Activated CD8-positive, alpha-beta memory T cell treated with anti-CD3 and anti-CD28 coated beads, Interleukin-2, amount 10 ng/mL, durations not matched to agents 7 days and 5 days (primary cell): ENCODE data around the gene NPR1. TPM values are rescaled to one million over a fixed set of nuclear protein-coding genes. Genes with fewer than 3 reads are reported as not detected.
"Not testable (repeated sequence)": the region's sequence is repeated elsewhere in the genome, so short reads cannot be mapped to it uniquely, and the experiment has no call there.

Experiments used
- ATAC-seq: fragments of 150-1000 bp; cut with Tn5 transposase; one replicate; pipeline ENCODE4 v1.10.0; 2021; ENCODE audit warnings: moderate library complexity
- CTCF ChIA-PET: fragments of 350-600 bp; sonication (Branson Sonifier 250); formaldehyde crosslinking; loops from one replicate; lab custom pipeline; 2021; ENCODE audit warnings: antibody characterized with exemption; lab: Charles Lee
- DNase-seq: peaks from one replicate; pipeline ENCODE4 v3.0.0-alpha.2; 2020
- H3K27ac Mint-ChIP-seq: one replicate; pipeline ENCODE4 v1.8.0; 2021; ENCODE audit warnings: mild to moderate bottlenecking, mixed read lengths
- H3K27me3 Mint-ChIP-seq: one replicate; pipeline ENCODE4 v1.8.0; 2021; ENCODE audit warnings: mixed read lengths
- H3K36me3 Mint-ChIP-seq: one replicate; pipeline ENCODE4 v1.8.0; 2021; ENCODE audit warnings: mild to moderate bottlenecking, mixed read lengths
- H3K4me1 Mint-ChIP-seq: one replicate; pipeline ENCODE4 v1.8.0; 2021; ENCODE audit warnings: mixed read lengths
- H3K4me3 Mint-ChIP-seq: one replicate; pipeline ENCODE4 v1.8.0; 2021; ENCODE audit warnings: mild to moderate bottlenecking, moderate library complexity, mixed read lengths
- H3K9me3 Mint-ChIP-seq: one replicate; pipeline ENCODE4 v1.8.0; 2022; ENCODE audit warnings: low read depth, mixed read lengths
- total RNA-seq, 2 experiments: library from RNA; stranded (reverse); gene quantifications; one replicate each; pipeline ENCODE4 v1.2.3, GENCODE V29; 2021

Gene NPR1
- total RNA-seq, 2 experiments from 2014 or later: 0.05 TPM; not detected in 1

DNA sequence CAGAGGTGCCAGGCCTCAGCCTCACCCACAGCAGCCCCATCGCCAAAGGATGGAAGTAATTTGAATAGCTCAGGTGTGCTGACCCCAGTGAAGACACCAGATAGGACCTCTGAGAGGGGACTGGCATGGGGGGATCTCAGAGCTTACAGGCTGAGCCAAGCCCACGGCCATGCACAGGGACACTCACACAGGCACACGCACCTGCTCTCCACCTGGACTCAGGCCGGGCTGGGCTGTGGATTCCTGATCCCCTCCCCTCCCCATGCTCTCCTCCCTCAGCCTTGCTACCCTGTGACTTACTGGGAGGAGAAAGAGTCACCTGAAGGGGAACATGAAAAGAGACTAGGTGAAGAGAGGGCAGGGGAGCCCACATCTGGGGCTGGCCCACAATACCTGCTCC lies 15.0 kb downstream of the NPR1 start:
- no peaks in the 10 kb centered on the region for H3K36me3 Mint-ChIP-seq
- H3K4me1 Mint-ChIP-seq: no peaks in the 10 kb centered on the region
- H3K9me3 Mint-ChIP-seq: no peaks in the 10 kb centered on the region
- peaks cover 13% of the 10 kb centered on the region for H3K27me3 Mint-ChIP-seq
- H3K27ac Mint-ChIP-seq: no peak overlapping the region
- DNase-seq (no peak), ATAC-seq (no peak)
- no peak overlapping the region for H3K4me3 Mint-ChIP-seq
- CTCF ChIA-PET: no interaction called here

DNA sequence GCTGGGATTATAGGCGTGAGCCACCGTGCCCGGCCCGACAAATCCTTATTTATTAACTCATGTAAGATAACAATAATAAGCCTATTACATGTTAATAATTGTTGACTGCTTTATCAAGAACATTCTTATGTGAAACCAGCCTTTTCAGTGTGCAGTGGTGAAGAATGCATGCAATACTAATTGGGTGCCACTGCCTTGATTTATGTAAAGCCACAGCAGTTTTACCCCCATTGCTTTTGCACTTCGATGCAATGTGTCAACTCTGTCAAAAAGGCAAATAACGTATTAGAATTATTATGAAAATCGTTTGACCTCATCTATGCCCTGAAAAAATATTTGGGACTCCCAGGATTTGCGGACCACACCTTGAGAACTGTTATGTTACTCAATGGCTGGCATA lies 18.3 kb downstream of the NPR1 start:
- no peak overlapping the region for H3K27ac Mint-ChIP-seq
- H3K36me3 Mint-ChIP-seq: no peaks in the 10 kb centered on the region
- no peak for ATAC-seq
- no peak for DNase-seq
- H3K4me3 Mint-ChIP-seq: no peak overlapping the region
- H3K9me3 Mint-ChIP-seq: no peaks in the 10 kb centered on the region
- CTCF ChIA-PET: no interaction called here
- no peaks in the 10 kb centered on the region for H3K27me3 Mint-ChIP-seq
- no peaks in the 10 kb centered on the region for H3K4me1 Mint-ChIP-seq

DNA sequence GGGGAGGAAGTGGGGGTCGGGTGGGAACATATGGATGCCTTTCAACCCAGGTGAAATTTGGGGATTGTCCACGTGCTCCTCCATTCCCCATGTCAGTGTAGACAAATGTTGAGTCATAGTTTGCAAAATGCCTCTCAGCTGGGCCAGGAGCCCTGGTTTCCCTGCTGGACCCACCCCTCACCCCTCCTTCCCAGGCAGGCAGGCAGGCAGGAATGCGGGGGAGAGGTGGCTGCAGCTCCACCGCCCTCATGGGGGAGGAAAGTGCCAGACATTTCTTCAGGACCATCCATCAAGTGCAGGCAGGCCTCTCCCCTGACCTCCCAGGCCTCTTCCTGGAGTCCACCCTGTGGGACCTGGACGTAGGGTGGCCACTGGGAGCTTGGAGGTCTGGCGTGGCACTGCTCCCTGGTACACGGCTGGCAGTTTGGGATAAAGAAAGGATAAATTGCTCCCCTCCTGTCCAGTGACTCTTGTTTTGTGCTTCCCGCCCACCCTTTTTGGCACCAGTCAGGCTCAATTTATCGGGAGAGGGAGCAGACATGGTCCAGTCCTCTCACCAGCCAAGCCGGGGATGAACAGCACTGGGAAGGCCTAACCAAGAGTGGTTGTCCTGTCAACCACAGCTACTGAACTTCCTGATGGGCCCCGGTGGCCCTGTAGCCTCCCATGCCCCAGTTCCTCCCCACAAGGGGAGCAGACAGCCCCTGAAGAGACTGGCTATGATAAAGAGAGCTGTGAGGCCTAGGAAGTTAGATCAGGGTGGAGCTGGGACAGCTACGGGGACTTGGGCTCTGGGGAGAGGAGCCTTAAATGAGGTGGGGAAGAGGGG lies 18.9 kb downstream of the NPR1 start:
- Mint-ChIP-seq H3K4me3 (no peak overlapping the region), H3K27me3 (no peaks in the 10 kb centered on the region), H3K27ac (no peak overlapping the region), H3K36me3 (no peaks in the 10 kb centered on the region), H3K4me1 (no peaks in the 10 kb centered on the region), H3K9me3 (no peaks in the 10 kb centered on the region)
- DNase-seq: no peak
- ATAC-seq: no peak
- CTCF ChIA-PET: interaction anchor here (0.6 kb wide), 1 partner anchor 12 kb away, joined by 3 read pairs; no protein-coding TSS in a partner anchor

DNA sequence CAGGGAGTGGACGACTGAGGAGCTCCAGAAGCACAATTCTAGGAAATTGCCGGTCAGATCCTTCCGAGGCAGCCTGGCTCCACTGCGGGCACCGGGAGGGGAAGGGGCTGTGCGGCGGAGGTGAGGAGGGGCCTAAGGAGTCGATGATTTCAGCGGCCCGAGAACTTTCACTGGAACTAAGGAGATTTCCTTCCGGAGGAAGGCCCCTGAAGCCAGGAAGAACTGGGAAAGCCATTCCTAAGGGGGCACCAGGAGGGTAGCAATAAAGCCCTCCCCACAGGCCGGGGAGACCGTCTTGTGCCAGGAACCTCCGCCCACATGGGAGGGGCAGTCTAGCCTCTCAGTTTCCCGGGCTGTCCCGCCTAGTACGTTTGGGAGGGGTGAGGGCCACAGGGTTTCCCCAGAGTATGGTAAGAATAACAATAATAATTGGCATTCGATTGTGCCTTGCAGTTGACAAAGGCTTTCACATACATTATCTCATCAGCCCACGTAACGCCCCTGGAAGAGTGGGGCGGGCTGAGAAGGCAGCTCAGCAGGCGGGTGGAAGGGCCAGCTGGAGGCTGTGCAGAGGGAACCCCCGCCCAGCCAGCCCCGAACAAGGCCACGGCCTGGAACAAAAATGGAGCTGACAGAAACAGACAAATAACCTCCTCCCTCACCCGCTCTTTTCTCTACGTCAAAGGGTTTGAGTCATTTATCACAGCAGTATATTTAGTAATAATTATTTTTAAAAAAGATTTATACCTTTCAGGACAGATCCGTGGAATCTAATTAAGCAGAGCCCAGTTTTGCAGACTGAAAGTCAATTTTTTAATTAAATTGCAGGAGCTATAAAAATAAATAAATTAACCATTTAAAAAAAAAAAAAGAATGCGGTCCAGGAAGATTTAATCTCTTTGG lies 19.8 kb downstream of the NPR1 start:
- Mint-ChIP-seq H3K4me3 (no peak overlapping the region), H3K9me3 (no peaks in the 10 kb centered on the region), H3K36me3 (no peaks in the 10 kb centered on the region), H3K27ac (no peak overlapping the region), H3K4me1 (no peaks in the 10 kb centered on the region), H3K27me3 (no peaks in the 10 kb centered on the region)
- no peak for DNase-seq
- ATAC-seq: no peak
- CTCF ChIA-PET: interaction anchor here (0.6 kb wide), 1 partner anchor 11 kb away, joined by 3 read pairs; no protein-coding TSS in a partner anchor

DNA sequence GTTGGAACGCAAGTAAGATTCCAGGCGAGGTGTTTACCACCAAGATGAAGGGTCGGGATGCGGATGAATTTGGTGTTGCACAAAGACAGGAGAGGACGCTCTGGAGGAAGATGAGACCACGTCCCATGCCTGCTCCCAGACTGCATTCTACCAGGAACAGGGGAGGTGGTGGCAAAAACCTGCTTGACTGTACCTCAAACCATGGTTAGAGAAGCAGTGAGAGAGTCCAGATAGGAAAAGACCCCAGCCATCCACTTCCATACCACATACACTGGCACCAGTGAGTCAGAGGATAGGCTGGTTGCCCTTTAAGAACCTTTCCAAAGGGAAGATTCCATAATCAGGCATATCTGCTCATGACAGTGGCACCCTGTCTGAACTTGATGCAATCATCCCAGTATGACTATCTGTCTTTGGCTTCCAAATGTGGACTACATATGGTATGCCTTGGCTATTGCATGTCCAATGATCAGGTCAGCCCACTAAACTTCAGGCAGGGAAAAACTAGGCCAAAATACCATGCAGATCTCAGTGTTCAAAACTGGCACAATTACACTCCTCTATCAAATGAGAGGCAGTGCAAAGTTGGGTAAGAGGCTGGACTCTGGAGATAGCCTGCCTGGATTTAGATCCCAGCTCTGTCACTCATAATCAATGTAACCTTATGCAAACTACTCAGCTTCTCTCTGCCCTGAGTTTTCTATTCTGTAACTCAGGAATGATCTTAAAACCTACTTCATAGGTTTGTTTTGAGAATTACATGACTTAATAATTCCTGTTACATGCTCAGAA lies 20.6 kb downstream of the NPR1 start:
- Mint-ChIP-seq H3K27me3 (no peaks in the 10 kb centered on the region), H3K9me3 (no peaks in the 10 kb centered on the region), H3K27ac (no peak overlapping the region), H3K4me3 (no peak overlapping the region), H3K4me1 (no peaks in the 10 kb centered on the region), H3K36me3 (no peaks in the 10 kb centered on the region)
- no peak for ATAC-seq
- DNase-seq: no peak
- CTCF ChIA-PET: no interaction called here

DNA sequence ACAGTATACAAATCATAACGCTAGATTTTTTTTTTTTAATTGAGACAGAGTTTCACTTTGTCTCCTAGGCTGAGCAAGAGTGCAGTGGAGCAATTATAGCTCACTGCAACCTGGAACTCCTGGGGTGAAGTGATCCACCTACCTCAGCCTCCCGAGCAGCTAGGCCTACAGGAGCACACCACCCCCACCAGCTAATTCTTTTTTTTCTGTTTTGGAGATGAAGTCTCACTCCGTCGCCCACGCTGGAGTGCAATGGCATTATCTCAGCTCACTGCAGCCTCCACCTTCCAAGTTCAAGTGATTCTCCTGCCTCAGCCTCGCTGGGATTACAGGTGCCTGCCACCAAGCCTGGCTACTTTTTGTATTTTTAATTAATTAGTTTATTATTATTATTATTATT lies 21.3 kb downstream of the NPR1 start:
- no peak overlapping the region for H3K4me3 Mint-ChIP-seq
- DNase-seq (no peak), ATAC-seq (no peak)
- no peak overlapping the region for H3K27ac Mint-ChIP-seq
- H3K27me3 Mint-ChIP-seq: no peaks in the 10 kb centered on the region
- no peaks in the 10 kb centered on the region for H3K9me3 Mint-ChIP-seq
- H3K36me3 Mint-ChIP-seq: no peaks in the 10 kb centered on the region
- CTCF ChIA-PET: no interaction called here
- no peaks in the 10 kb centered on the region for H3K4me1 Mint-ChIP-seq

DNA sequence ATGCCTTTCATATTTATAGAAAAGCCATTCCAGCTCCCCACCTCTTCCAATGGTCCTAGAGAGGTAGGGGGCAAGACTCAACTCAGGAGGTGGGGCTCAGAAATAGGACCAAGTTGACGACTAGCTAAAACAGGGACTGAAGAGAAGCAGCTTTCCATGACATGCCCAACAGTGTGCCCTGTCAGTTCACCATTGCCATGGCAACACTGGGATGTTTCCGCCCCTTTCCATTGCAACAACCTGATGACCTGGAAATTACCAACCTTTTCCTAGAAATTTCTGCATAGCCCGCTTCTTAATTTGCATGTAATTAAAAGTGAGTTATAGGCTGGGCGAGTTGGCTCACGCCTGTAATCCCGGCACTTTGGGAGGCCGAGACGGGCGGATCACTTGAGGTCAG lies 27.0 kb downstream of the NPR1 start:
- Mint-ChIP-seq H3K27me3 (no peaks in the 10 kb centered on the region), H3K36me3 (no peaks in the 10 kb centered on the region), H3K27ac (no peak overlapping the region), H3K4me3 (no peak overlapping the region), H3K9me3 (no peaks in the 10 kb centered on the region), H3K4me1 (no peaks in the 10 kb centered on the region)
- no peak for DNase-seq
- no peak for ATAC-seq
- CTCF ChIA-PET: no interaction called here

DNA sequence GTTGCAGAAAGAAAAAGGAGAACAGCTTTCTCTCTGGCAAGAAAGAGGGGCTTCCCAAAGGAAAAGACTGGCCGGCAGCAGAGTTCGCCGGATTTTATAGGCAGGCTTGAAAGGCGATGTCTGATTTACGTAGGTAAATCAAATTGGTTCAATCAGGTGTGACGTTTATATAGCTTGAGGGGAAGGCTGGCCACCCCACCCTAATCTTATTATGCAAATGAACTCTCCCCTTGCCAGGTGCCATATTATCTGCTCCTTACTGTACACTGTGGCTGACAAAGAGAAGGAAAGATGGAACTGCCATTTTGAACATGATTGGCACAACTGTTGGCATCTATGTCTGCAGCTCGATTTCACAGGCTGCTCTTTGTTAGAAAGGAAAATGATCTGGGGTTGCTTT lies 32.5 kb downstream of the NPR1 start:
- no peak for ATAC-seq
- CTCF ChIA-PET: no interaction called here
- H3K4me3 Mint-ChIP-seq: no peak overlapping the region
- peaks cover 18% of the 10 kb centered on the region for H3K27me3 Mint-ChIP-seq
- no peak overlapping the region for H3K27ac Mint-ChIP-seq
- H3K9me3 Mint-ChIP-seq: no peaks in the 10 kb centered on the region
- H3K4me1 Mint-ChIP-seq: no peaks in the 10 kb centered on the region
- no peak for DNase-seq
- H3K36me3 Mint-ChIP-seq: no peaks in the 10 kb centered on the region

DNA sequence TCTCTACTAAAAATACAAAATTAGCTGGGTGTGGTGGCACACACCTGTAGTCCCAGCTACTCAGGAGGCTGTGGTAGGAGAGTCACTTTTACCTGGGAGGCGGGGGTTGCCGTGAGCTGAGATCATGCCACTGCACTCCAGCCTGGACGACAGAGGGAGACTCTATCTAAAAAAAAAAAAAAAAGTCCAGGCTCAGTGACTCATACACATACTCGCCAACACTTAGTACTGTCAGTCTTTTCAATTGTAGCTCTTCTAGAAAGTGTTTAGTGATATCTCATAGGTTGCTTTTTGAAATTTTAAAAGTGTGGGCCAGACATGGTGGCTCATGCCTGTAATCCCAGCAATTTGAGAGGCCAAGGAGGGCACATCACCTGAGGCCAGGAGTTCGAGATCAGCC lies 37.7 kb downstream of the NPR1 start:
- DNase-seq, ATAC-seq, H3K4me1 Mint-ChIP-seq, H3K36me3 Mint-ChIP-seq, H3K4me3 Mint-ChIP-seq, H3K27ac Mint-ChIP-seq, H3K9me3 Mint-ChIP-seq: not testable (repeated sequence)
- CTCF ChIA-PET: interaction anchor here (0.7 kb wide), 1 partner anchor 12 kb away, joined by 3 read pairs; no protein-coding TSS in a partner anchor
- peaks cover 27% of the 10 kb centered on the region for H3K27me3 Mint-ChIP-seq

DNA sequence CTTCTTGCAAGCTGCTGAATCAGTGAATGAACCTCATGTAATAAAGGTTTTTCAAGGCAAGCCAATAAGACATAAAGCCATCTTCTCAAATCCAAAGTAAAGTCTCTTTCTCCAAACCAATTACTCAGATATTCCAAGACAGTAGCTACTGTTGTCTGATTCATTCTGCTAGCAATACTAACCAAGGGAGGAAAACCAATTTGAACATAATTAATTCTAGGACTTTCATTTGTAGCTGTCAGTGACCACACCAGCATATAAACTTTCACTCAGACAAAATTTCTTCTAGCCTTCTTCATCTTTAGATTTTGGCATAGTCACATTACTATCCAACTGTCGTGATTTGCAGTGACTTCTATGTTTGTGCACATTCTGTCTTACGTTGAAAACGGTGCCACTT lies 38.8 kb downstream of the NPR1 start:
- no peaks in the 10 kb centered on the region for H3K36me3 Mint-ChIP-seq
- DNase-seq (no peak), ATAC-seq (no peak)
- H3K4me3 Mint-ChIP-seq: no peak overlapping the region
- CTCF ChIA-PET: no interaction called here
- H3K4me1 Mint-ChIP-seq: peaks cover 6% of the 10 kb centered on the region
- H3K9me3 Mint-ChIP-seq: no peaks in the 10 kb centered on the region
- peaks cover 27% of the 10 kb centered on the region for H3K27me3 Mint-ChIP-seq
- H3K27ac Mint-ChIP-seq: no peak overlapping the region

DNA sequence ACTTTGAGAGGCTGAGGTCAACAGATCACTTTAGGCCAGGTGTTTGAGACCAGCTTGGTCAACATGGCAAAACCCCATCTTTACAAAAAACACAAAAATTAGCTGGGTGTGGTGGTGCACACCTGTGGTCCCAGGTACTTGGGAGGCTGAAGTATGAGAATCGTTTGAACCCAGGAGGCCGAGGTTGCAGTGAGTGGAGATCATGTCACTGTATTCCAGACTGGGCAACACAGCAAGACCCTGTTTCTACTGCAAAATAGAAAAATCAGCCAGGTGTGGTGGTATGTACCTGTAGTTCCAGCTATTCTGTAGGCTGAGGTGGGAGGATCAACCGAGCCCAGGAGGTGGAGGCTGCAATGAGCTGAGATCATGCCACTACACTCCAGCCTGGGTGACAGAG lies 45.2 kb downstream of the NPR1 start:
- Mint-ChIP-seq H3K4me1 (peaks cover 13% of the 10 kb centered on the region), H3K9me3 (no peaks in the 10 kb centered on the region), H3K4me3 (no peak overlapping the region), H3K27me3 (peaks cover 4% of the 10 kb centered on the region), H3K36me3 (no peaks in the 10 kb centered on the region), H3K27ac (no peak overlapping the region)
- ATAC-seq (no peak), DNase-seq (no peak)
- CTCF ChIA-PET: no interaction called here

DNA sequence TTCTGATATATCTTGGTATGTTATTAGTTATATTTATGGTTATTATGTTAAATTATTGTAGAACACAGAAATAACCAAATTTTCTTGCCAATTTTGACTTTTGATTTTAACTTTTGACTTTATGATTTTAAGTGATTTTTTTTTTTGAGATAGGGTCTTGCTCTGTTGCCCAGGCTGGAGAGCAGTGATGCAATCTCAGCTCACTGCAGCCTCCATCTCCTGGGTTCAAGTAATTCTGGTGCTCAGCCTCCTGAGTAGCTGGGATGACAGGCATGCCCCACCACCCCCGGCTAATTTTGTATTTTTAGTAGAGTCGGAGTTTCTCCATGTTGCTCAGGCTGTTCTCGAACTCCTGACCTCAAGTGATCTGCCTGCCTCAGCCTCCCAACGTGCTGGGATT lies 46.1 kb downstream of the NPR1 start:
- DNase-seq, H3K4me3 Mint-ChIP-seq, H3K9me3 Mint-ChIP-seq, H3K36me3 Mint-ChIP-seq, H3K27me3 Mint-ChIP-seq, H3K27ac Mint-ChIP-seq, ATAC-seq: not testable (repeated sequence)
- peaks cover 22% of the 10 kb centered on the region for H3K4me1 Mint-ChIP-seq
- CTCF ChIA-PET: interaction anchor here (0.6 to 1.0 kb wide), 2 partner anchors 23 kb away, joined by 3 to 5 read pairs; no protein-coding TSS in a partner anchor
